Posterior cingulate gyrus (tissue), 11 donors: Measurements from ENCODE around the gene HOXC6.

Experiments
- DNase-seq, 10 donors: peaks; one replicate each; pipeline versions ENCODE4 v3.0.0 to v3.0.0-alpha.2; 2020 to 2021; ENCODE audit warnings: mixed read lengths in 3 of 10
- intact Hi-C: fragments of 100-400 bp; cut with DNase I; formaldehyde crosslinking; loops from one replicate; pipeline ENCODE4 v1.15.1; 2023

The HOXC6 gene

GRCh38 chr12:54001283-54002187 lies 26.7 kb upstream of the HOXC6 start:
- DNase-seq: peak in 1 of 10 donors; percentile 27

GRCh38 chr12:54002278-54002914 lies 25.8 kb upstream of the HOXC6 start:
- peak in 1 of 10 donors; percentile 47 for DNase-seq
- intact Hi-C loops: no loop called here

More at GRCh38 chr12:54001283-54002187, 26.7 kb upstream of the HOXC6 start:
- intact Hi-C loops: no loop called here

- intact Hi-C loops: no loop called here
- DNase-seq: peak in 1 of 10 donors; percentile 1
These were observed 25.3 kb upstream of the HOXC6 start for GRCh38 chr12:54002915-54003389.

DNA sequence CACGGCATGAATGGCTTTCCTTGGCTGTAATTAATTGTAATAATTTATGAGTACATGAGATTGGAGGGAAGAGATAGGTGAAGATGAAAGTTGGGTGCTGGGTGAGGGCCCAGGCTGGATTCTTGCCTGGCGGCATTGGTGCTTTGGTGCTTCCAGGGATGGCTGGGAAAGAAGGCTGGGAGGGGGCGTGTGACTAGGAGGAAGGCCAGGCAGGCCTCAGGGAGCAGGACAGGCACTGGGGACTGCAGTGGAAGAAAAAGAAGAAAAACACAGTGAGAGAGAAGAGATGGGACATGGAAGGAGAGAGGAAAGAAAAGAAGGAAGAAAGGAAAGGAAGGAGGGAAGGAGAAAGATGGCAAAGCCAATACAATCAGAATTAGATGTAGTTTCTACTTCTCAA lies 24.6 kb upstream of the HOXC6 start:
- intact Hi-C loops: no loop called here
- DNase-seq: no peak

GRCh38 chr12:54004063-54004840 lies 24.0 kb upstream of the HOXC6 start:
- peak in 1 of 10 donors; percentile 70 for DNase-seq
- intact Hi-C loops: no loop called here

DNA sequence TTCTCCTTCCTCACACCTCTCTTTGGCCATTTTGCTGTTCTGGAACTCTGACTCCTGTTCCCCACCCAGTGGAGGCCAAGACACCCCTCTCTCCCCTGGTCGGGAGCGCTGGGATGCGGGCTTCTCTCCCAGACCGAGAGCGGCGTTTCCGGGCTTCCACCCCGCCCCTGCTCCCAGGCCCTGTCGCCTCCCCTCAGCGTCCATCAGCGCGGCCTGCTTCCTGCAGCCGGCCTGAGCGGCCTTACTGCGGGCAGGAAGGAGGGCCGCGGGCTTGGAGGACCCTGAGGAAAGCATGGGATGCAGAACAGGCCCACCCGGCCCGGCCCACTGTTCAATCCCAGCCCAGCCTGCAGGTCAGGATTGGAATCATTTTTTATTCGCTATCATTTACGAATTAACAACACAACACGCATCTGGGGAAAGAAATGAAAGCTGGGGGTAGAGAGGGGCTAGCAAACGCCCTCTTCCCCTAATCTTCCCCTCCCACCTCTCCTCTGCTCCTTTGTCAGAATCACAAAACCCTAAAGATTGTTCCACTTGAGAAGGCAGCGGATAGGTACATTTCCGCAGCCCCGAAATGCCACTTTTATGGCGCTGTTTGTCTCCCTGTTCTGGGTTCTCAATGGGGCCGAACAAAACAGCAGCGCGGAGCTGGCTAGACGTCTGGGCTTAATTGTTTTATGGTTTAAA lies 23.3 kb upstream of the HOXC6 start:
- intact Hi-C loops: no loop called here
- peak in 1 of 10 donors; percentile 20 for DNase-seq

GRCh38 chr12:54005531-54005852 lies 22.7 kb upstream of the HOXC6 start:
- DNase-seq: no peak
- intact Hi-C loops: no loop called here

GRCh38 chr12:54005853-54006558 lies 22.2 kb upstream of the HOXC6 start:
- DNase-seq: peak; percentile 44 to 97 (median 82)
- intact Hi-C loops: loop anchor here (1.0 kb wide), 1 partner anchor 185 kb away; no protein-coding TSS in a partner anchor

- intact Hi-C loops: loop anchor here (1.0 kb wide), 1 partner anchor 185 kb away; no protein-coding TSS in a partner anchor
These were observed 21.6 kb upstream of the HOXC6 start for GRCh38 chr12:54006559-54007220.

DNA sequence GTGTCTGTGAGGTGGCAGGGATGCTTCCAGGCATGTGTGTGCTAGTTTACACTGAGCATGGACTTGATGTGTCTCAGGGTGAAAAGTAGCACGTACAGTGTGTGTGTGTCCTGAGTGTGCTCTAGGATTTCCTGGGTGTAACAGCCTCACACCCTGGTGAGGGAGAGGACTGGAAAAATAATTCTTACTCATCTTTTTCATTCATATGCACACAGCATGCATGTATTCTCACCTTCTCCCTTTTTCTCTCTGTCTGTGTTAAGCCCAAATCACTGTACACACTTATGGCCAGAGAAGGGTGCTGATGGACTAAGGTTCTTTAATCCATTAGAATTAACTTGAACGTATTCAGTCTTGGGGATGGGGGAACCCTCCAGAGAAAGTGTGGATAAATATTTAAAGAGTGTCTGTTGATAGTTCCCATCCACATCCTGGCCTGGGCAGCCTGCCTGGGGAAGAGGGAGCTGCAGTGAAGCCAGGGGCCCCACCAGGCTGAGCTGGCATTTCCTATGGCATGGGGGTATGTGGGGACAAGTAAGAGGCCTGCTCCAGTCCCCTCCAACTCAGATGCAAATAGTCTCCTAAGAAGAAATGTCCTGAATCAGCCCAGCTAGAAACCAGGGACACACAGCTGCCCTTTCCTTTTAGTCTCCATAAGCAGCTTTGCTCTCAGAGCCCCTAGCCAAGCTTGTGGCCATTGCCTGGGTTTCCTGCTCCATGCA lies 20.5 kb upstream of the HOXC6 start:
- no peak for DNase-seq
- intact Hi-C loops: no loop called here

More at GRCh38 chr12:54006559-54007220, 21.6 kb upstream of the HOXC6 start:
- DNase-seq: no peak

- no peak for DNase-seq
- intact Hi-C loops: no loop called here
These were observed 20.0 kb upstream of the HOXC6 start for GRCh38 chr12:54008260-54008552.

- no peak for DNase-seq
- intact Hi-C loops: no loop called here
These were observed 18.8 kb upstream of the HOXC6 start for GRCh38 chr12:54009171-54010052.

DNA sequence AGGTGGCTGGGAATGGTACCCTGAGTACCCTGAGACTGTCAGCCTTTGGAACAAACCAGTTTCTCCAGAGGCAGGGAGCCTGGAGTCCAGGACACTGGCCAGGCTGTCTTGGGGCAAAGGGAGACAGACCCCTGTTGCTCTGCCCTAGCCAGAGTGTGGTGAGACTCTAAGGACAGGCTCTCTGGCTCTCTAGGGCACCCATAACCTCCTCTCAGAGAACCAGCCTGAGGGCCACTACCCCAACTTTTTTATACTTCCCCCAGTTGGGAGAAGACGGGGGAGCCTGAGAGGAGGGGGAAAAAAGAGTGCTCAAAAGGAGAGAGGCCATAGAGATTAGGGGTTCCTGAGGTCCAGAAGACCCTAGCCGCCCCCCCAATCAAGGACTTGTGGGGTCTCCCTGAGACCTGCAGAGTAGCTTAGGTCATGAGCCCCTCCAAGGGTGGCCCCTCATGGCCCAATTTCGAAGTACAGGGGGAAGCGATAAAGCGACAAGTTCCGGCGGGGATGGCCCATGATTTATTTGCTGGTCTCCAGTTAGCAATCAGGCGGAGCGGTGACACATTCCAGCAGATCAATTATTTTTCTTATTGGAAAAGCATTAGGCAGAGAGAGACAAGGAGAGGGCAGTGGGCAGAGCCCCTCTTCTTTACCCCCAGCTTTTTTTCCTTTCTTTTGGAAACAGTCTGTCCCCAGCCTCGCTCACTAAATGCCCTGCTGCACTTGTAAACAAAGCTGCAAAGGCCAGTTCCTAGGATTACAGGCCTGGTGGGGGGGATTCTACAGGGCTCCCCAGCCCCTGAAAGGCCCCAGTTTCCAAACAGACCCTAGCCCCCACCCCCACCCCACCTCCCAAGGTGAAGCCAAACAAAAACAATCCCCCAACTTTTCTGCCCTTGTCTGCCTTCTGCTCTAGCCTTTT lies 17.9 kb upstream of the HOXC6 start:
- intact Hi-C loops: no loop called here
- no peak for DNase-seq

DNA sequence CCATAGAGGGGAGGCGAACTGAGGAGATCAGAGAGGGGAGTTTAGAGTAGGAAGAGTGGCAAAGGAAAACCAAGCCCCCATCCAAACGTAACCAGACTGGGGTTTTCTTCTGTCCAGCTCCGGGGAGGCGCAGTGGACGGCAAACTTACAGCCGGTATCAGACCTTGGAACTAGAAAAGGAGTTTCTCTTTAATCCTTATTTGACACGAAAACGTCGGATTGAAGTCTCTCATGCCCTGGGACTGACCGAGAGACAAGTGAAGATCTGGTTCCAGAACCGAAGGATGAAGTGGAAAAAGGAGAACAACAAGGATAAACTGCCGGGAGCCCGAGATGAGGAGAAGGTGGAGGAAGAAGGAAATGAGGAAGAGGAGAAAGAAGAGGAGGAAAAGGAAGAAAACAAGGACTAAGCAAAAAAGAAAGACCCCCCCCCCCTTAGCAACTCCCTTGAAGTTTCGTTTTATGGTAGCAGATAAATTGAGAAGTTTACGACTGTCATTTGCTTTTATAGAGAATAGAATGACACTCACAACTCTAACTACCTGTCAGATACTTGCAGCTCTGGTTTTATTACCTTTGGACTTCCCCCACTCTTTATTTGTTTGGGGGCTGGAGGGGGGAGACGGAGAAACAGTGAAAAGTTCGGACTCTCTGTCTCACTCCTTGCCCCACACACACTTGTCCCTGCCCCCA lies 17.1 kb upstream of the HOXC6 start:
- intact Hi-C loops: no loop called here
- DNase-seq: no peak

- no peak for DNase-seq
- intact Hi-C loops: no loop called here
These were observed 16.3 kb upstream of the HOXC6 start for GRCh38 chr12:54011665-54012532.
